Caco-2 (cell line): ENCODE measurements around the gene PADI3. TPM values are rescaled to one million over a fixed set of nuclear protein-coding genes. Genes with fewer than 3 reads are reported as not detected.

Experiments
- BruUV-seq: library from RNA; stranded (reverse); fragments of 400-500 nt; replicated peaks from 2 replicates; lab custom pipeline; 2021; lab: Mats Ljungman, UMichigan
- CTCF ChIA-PET: fragments of 300-600 bp; sonication (Branson Sonifier 250); formaldehyde crosslinking; loops from one replicate; lab custom pipeline; 2022; ENCODE audit warnings: antibody characterized with exemption; lab: Charles Lee
- POLR2A ChIA-PET: fragments of 300-600 bp; sonication (Branson Sonifier 250); formaldehyde crosslinking; loops from one replicate; lab custom pipeline; 2022; ENCODE audit warnings: antibody characterized with exemption; lab: Charles Lee
- DNase-seq, 2 experiments: peaks; one replicate each; pipeline versions ENCODE4 v3.0.0 to v3.0.0-alpha.2; 2020 to 2022
- H3K27me3 ChIP-seq: replicated peaks from 2 replicates; pipeline ENCODE4 v1.6.0; 2011; ENCODE audit warnings: low read length; ENCODE audit not compliant: control insufficient read depth, insufficient read depth
- H3K36me3 ChIP-seq: 2 replicates; pipeline ENCODE4 v1.5.1; 2011; ENCODE audit warnings: low read length; ENCODE audit not compliant: control insufficient read depth, insufficient read depth
- H3K4me1 ChIP-seq: fragments of 250-450 bp; sonication (Bioruptor Pico); 2 replicates; pipeline ENCODE4 v1.5.1; 2020; ENCODE audit warnings: mild to moderate bottlenecking
- H3K4me3 ChIP-seq: 2 replicates; pipeline ENCODE4 v1.5.1; 2011; ENCODE audit warnings: low read depth, mild to moderate bottlenecking, control low read depth, low read length
- H3K9me3 ChIP-seq: fragments of 250-450 bp; sonication (Bioruptor Pico); 2 replicates; pipeline ENCODE4 v1.5.1; 2020; ENCODE audit warnings: mild to moderate bottlenecking, moderate library complexity
- H3K27ac Mint-ChIP-seq: one replicate; pipeline ENCODE4 v1.8.0; 2022; ENCODE audit warnings: mixed read lengths; ENCODE audit not compliant: unreplicated experiment
- H3K27me3 Mint-ChIP-seq: one replicate; pipeline ENCODE4 v1.8.0; 2022; ENCODE audit warnings: mixed read lengths; ENCODE audit not compliant: insufficient read depth, unreplicated experiment
- H3K36me3 Mint-ChIP-seq: one replicate; pipeline ENCODE4 v1.8.0; 2022; ENCODE audit warnings: mild to moderate bottlenecking, mixed read lengths; ENCODE audit not compliant: insufficient read depth, unreplicated experiment
- H3K4me1 Mint-ChIP-seq: one replicate; pipeline ENCODE4 v1.8.0; 2022; ENCODE audit warnings: low read depth, mixed read lengths; ENCODE audit not compliant: unreplicated experiment
- H3K4me3 Mint-ChIP-seq: one replicate; pipeline ENCODE4 v1.8.0; 2022; ENCODE audit warnings: mild to moderate bottlenecking, moderate library complexity, mixed read lengths; ENCODE audit not compliant: unreplicated experiment
- H3K9me3 Mint-ChIP-seq: one replicate; pipeline ENCODE4 v1.8.0; 2022; ENCODE audit warnings: mixed read lengths; ENCODE audit not compliant: unreplicated experiment
- CTCF ChIP-seq, 2 experiments: fragments of 200-600 bp in 1 of 2; IDR thresholded peaks; 1 replicate in 1 of 2; 2 replicates in 1 of 2; pipeline versions ENCODE4 v1.5.1 to v1.8.0; 2011 to 2022; ENCODE audit warnings: antibody characterized with exemption in 1 of 2, control low read depth in 1 of 2, inconsistent platforms in 1 of 2, low read depth in 1 of 2, low read length in 1 of 2, mild to moderate bottlenecking in 1 of 2, moderate library complexity in 1 of 2; ENCODE audit not compliant: insufficient read depth in 1 of 2, severe bottlenecking in 1 of 2, unreplicated experiment in 1 of 2
- intact Hi-C: fragments of 100-400 bp; cut with micrococcal nuclease; formaldehyde crosslinking; loops from one replicate; pipeline ENCODE4 v1.10.0; 2022; ENCODE audit not compliant: unreplicated experiment
- total RNA-seq: library from RNA; stranded (reverse); gene quantifications from 2 replicates; pipeline ENCODE4 v1.2.3, GENCODE V29; 2022

Gene PADI3
- total RNA-seq, 1 experiment from 2014 or later = not detected

- ChIA-PET CTCF (no interaction called here), POLR2A (no interaction called here)
- H3K4me3 ChIP-seq = no peak overlapping the region
- peaks cover 5% of the 10 kb centered on the region for H3K27me3 Mint-ChIP-seq
- no peak overlapping the region for H3K4me3 Mint-ChIP-seq
- no peaks in the 10 kb centered on the region for H3K36me3 Mint-ChIP-seq
- H3K27me3 ChIP-seq = no peaks in the 10 kb centered on the region
- H3K4me1 Mint-ChIP-seq = no peaks in the 10 kb centered on the region
- TF ChIP-seq CTCF (IDR thresholded peaks at IDR 0.05; ENCODE audit: insufficient read depth in 1 of 2, low read depth in 1 of 2, low read length in 1 of 2, severe bottlenecking in 1 of 2, unreplicated experiment in 1 of 2) = no peak
- H3K4me1 ChIP-seq = no peaks in the 10 kb centered on the region
- no TSS peak for BruUV-seq
- no peak for DNase-seq
- no peak overlapping the region for H3K27ac Mint-ChIP-seq
- no peaks in the 10 kb centered on the region for H3K9me3 Mint-ChIP-seq
- intact Hi-C loops = no loop called here
- H3K9me3 ChIP-seq = no peaks in the 10 kb centered on the region
- no peaks in the 10 kb centered on the region for H3K36me3 ChIP-seq
These were observed 33.4 kb upstream of the PADI3 start for GRCh38 chr1:17215545-17215890.

- Mint-ChIP-seq H3K9me3 (no peaks in the 10 kb centered on the region), H3K4me3 (no peak overlapping the region), H3K36me3 (no peaks in the 10 kb centered on the region), H3K4me1 (no peaks in the 10 kb centered on the region), H3K27ac (no peak overlapping the region), H3K27me3 (peaks cover 5% of the 10 kb centered on the region)
- no peaks in the 10 kb centered on the region for H3K9me3 ChIP-seq
- no peak overlapping the region for H3K4me3 ChIP-seq
- BruUV-seq = no TSS peak
- H3K4me1 ChIP-seq = no peaks in the 10 kb centered on the region
- DNase-seq = no peak
- no peaks in the 10 kb centered on the region for H3K36me3 ChIP-seq
- H3K27me3 ChIP-seq = no peaks in the 10 kb centered on the region
- ChIA-PET CTCF (no interaction called here), POLR2A (no interaction called here)
- TF ChIP-seq CTCF (IDR thresholded peaks at IDR 0.05; ENCODE audit: insufficient read depth in 1 of 2, low read depth in 1 of 2, low read length in 1 of 2, severe bottlenecking in 1 of 2, unreplicated experiment in 1 of 2) = no peak
- intact Hi-C loops = no loop called here
These were observed 32.8 kb upstream of the PADI3 start for GRCh38 chr1:17216078-17216477.

- H3K4me3 Mint-ChIP-seq = no peak overlapping the region
- no peak for TF ChIP-seq CTCF (IDR thresholded peaks at IDR 0.05; ENCODE audit: insufficient read depth in 1 of 2, low read depth in 1 of 2, low read length in 1 of 2, severe bottlenecking in 1 of 2, unreplicated experiment in 1 of 2)
- no peaks in the 10 kb centered on the region for H3K9me3 ChIP-seq
- DNase-seq = no peak
- no peak overlapping the region for H3K4me3 ChIP-seq
- no peaks in the 10 kb centered on the region for H3K36me3 Mint-ChIP-seq
- ChIA-PET POLR2A (no interaction called here), CTCF (no interaction called here)
- no peaks in the 10 kb centered on the region for H3K4me1 Mint-ChIP-seq
- no peaks in the 10 kb centered on the region for H3K4me1 ChIP-seq
- peaks cover 7% of the 10 kb centered on the region for H3K27me3 Mint-ChIP-seq
- no peak overlapping the region for H3K27ac Mint-ChIP-seq
- H3K27me3 ChIP-seq = no peaks in the 10 kb centered on the region
- H3K9me3 Mint-ChIP-seq = no peaks in the 10 kb centered on the region
- H3K36me3 ChIP-seq = no peaks in the 10 kb centered on the region
- intact Hi-C loops = no loop called here
- no TSS peak for BruUV-seq
These were observed 31.3 kb upstream of the PADI3 start for GRCh38 chr1:17217607-17218006.
